Fibroblast of mammary gland (primary cell): ENCODE results near the gene NEUROD1.

Experiments
- DNase-seq: peaks from one replicate; pipeline ENCODE4 v3.0.0-alpha.2; 2010; ENCODE audit warnings: low read depth
- H3K4me3 ChIP-seq: 2 replicates; pipeline ENCODE4 v1.5.1; 2011; ENCODE audit warnings: low read depth, mild to moderate bottlenecking, low read length, moderate library complexity; ENCODE audit not compliant: control insufficient read depth
- TF ChIP-seq, protein P1 (sequence below): conservative IDR thresholded peaks from 2 replicates; pipeline ENCODE4 v1.5.1; 2011; ENCODE audit warnings: low read depth, low read length, inconsistent platforms; ENCODE audit not compliant: control insufficient read depth, insufficient read depth

Gene NEUROD1

DNA sequence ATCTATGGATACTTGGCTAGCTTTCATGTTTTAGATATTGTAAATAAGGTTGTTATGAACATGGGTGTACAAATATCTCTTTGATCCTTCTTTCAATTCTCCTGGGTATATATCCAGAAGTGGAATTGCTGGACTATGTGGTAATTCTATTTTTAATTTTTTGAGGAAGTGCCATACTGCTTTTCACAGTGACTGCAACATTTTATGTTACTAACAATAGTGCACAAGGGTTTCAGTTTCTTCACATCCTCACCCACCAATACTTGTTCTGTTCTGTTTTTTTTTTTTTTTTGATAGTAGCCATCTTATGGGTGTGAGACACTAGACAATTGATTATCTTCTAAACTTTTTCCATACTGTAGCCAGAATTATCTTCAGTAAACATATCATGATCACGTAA is 17.3 kb upstream of the NEUROD1 start:
- TF ChIP-seq, protein P1, sequence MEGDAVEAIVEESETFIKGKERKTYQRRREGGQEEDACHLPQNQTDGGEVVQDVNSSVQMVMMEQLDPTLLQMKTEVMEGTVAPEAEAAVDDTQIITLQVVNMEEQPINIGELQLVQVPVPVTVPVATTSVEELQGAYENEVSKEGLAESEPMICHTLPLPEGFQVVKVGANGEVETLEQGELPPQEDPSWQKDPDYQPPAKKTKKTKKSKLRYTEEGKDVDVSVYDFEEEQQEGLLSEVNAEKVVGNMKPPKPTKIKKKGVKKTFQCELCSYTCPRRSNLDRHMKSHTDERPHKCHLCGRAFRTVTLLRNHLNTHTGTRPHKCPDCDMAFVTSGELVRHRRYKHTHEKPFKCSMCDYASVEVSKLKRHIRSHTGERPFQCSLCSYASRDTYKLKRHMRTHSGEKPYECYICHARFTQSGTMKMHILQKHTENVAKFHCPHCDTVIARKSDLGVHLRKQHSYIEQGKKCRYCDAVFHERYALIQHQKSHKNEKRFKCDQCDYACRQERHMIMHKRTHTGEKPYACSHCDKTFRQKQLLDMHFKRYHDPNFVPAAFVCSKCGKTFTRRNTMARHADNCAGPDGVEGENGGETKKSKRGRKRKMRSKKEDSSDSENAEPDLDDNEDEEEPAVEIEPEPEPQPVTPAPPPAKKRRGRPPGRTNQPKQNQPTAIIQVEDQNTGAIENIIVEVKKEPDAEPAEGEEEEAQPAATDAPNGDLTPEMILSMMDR = no peak

DNA sequence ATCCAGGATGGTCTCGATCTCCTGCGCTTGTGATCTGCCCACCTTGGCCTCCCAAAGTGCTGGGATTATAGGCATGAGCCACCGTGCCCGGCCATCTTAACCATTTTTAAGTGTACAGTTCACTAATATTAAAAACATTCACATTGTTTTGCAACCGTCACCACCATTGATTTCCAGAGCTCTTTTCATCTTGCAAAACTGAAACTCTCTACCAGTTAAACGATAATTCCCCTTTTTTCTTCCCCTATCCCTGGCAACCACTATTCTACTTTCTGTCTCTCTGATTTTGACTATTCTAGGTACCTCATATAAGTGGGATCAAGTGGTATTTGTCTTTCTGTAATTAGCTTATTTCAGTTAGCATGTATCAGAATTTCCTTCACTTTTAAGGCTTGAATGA is 16.8 kb upstream of the NEUROD1 start:
- DNase-seq = no peak
- TF ChIP-seq, protein P1 = no peak
- H3K4me3 ChIP-seq = no peak overlapping the region

More for the DNA sequence above, 17.3 kb upstream of the NEUROD1 start:
- H3K4me3 ChIP-seq = no peak overlapping the region
- no peak for DNase-seq

DNA sequence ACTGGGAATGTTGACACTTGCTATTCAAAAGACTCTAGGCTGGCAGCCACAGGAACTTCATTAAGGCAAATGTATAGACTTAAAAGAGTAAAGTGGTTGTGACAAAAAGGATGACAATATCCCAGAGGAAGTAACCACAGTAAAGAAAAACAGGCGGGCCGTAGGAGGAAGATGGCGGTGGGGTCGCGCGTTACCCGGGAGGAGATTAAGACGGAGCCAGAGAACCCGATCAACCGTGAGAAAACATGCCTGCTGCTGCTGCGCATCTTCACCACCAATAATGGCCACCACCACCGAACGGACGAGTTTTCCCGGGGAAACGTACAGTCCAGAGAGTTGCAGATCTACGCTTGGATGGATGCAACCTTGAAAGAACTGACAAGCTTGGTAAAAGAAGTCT is 14.0 kb upstream of the NEUROD1 start:
- DNase-seq = no peak
- TF ChIP-seq, protein P1 = no peak
- no peak overlapping the region for H3K4me3 ChIP-seq

DNA sequence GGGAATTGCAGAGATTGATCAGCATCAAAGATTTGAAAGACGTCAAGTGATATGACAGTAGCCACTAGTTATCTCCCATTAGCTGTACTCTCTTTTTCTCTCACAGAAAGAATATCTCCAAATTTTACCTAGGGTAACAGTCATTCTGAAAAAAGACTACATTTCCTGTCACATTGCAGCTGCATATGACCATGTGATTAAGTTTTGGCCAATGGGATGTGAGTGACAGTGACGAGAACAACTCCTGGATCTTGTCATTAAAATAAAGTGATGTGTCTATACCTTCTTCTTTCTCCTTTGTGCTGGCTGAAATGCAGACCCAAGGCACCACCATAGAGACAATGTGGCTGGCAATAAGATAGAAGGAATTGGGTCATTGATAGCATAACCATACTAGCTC is 10.5 kb upstream of the NEUROD1 start:
- TF ChIP-seq, protein P1 = no peak
- H3K4me3 ChIP-seq = no peak overlapping the region
- no peak for DNase-seq

DNA sequence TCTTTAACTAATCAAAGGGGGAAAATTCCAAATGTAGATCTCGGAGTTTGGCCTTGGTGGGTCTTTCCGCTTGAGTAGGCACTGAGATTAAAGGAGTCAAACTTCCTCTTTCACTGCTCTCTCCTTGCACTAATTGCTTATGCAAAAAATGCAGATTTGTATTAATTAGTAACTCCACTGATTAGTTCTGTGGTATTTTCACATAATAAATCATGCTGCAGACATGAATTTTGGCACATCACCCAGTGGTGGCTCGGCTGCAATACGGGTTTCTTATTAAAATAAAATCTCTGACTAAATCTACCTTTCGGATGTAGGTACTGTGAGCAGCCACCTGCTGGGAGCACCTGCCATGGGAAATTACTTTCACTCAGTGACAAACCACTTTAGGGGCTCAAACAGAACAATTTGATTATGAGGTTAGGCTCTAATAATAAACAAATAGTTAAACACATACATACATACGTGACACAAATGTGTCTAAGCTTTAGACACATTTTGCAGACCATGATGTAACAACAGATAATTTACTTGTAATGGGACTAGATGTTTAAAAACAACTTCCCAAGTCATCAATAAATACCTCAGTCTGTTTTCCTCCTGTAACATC is 6.4 kb upstream of the NEUROD1 start:
- DNase-seq = no peak
- TF ChIP-seq, protein P1 = no peak

DNA sequence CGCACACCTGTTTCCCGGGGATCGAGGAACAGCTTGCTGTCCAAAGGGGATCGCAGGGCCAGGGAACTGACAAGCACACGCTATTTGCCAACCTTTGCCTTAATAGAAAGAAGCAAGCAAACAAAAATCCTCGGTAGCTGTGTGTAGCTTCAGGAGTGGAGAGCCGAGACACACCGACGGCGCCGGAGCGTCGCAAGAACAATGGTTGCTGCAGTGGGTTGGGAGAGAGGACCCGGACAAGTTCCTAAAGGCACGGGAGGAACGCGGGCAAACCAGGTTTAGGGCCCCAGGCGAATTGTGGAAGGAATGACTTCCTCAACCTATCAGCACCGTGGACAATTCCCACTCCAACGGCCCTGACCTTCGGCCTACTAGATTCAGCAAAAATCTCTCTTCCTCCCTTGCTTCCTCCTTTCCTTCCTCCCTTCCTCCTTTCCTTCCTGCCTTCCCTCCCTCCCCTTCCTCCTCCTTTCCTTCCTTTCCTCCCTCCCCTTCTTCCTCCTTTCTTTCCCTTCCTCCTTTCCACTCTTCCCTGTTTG is 4.9 kb upstream of the NEUROD1 start:
- no peak overlapping the region for H3K4me3 ChIP-seq
- peak; percentile 13 for DNase-seq

More for the DNA sequence above, 6.4 kb upstream of the NEUROD1 start:
- H3K4me3 ChIP-seq = no peak overlapping the region

More for the DNA sequence above, 4.9 kb upstream of the NEUROD1 start:
- TF ChIP-seq, protein P1 = no peak
